Effector CD8-positive, alpha-beta T cell (primary cell): ENCODE results near the gene WDR43.

Experiments used
- DNase-seq: peaks from one replicate; lab custom pipeline; 2025; lab: John Stamatoyannopoulos, UW
- total RNA-seq, 4 experiments: gene quantifications; one replicate each; lab custom pipeline; 2026; lab: John Stamatoyannopoulos, UW

Gene WDR43, protein sequence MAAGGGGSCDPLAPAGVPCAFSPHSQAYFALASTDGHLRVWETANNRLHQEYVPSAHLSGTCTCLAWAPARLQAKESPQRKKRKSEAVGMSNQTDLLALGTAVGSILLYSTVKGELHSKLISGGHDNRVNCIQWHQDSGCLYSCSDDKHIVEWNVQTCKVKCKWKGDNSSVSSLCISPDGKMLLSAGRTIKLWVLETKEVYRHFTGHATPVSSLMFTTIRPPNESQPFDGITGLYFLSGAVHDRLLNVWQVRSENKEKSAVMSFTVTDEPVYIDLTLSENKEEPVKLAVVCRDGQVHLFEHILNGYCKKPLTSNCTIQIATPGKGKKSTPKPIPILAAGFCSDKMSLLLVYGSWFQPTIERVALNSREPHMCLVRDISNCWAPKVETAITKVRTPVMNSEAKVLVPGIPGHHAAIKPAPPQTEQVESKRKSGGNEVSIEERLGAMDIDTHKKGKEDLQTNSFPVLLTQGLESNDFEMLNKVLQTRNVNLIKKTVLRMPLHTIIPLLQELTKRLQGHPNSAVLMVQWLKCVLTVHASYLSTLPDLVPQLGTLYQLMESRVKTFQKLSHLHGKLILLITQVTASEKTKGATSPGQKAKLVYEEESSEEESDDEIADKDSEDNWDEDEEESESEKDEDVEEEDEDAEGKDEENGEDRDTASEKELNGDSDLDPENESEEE
- total RNA-seq, result 78.1 to 332 (median 99.5) reads per million in 4 experiments

DNA sequence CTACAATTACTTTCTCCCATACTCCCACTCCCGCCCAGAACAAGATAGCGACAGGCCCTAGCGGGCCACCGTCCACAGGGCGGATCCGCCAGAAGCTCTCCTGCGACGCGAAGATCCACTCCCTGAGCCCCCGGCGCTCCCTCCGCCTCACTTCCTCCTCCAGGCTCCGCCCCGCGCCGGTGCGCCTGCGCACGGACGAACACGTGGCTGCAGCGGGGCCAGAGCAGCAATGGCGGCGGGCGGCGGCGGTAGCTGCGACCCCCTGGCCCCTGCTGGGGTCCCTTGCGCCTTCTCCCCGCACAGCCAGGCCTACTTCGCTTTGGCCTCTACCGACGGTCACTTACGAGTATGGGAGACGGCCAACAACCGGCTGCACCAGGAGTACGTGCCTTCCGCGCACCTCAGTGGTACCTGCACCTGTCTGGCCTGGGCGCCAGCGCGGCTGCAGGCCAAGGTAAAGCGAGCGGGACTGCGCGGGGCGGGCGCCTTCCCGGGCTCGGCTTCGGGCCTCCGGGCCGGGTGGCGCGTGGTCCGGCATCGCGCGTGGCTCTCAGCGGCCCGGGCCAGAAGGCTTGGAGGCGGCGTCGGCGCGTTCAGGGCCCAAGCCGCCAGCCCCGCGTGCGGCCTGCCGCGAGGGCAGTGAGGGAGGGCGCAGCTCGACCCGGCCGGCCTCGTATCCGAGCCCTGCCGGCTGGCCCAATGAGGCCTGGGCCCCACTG is at the start of gene WDR43:
TSS of gene WDR43 (plus strand) at position 198 of the 719 bp plus-strand sequence. CDS start at position 230, 32 bp downstream.
- DNase-seq, result peak; percentile 97

GRCh38 chr2:28855193-28855592 is 39.3 kb upstream of the WDR43 start:
- no peak for DNase-seq

DNA sequence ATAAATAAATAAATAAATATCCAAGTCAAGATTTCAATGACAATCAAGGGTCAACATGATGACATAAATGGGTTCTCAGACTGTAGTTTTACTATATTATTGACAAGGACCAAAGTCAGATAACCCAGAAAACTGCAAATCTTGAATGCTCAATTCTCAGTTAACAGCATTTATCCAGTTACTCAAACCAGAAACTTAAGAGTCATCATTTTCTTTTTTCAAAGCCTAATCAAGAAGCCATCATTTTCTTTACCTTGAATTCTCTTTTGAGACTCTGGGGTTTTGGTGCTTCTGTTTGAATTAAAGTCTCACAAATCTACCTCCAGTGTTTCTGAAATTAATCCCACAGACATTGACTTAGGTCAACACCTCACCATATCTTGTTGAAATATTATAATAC is 38.5 kb upstream of the WDR43 start:
- no peak for DNase-seq

- DNase-seq, result no peak
These were observed 25.9 kb upstream of the WDR43 start for GRCh38 chr2:28868611-28869010.

DNA sequence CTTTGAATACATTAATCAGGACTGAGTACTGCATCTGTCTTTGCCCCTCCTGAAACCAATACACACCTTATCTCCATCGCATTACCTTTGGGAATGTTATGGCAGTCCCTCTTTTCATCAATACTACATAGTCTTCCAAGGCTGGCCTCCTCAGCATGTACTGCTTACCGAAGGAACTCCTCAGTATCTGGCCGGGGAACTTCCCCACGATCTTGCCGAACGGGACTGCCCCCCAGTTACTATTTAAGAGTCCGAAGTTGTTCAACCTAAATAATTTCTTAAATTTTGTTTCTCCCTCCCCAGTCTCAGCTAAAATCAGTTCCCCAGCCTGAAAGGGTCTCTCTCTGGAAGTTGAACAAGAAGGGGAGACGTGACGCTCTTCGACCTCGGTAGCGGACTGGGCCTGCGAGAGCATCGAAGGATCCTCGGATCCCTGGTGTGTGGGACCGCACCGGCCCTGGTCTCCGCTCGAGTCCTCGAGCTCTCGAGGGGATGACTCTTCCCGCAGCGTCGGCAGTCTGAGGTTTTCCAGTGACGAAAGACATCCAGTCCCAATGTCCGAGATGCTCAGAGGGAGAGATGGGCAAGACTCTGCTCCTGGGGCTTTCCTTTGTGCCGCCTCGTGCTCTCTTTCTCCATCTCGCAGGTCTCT is 24.8 kb upstream of the WDR43 start:
- DNase-seq, result no peak

GRCh38 chr2:28870146-28870891 is 24.1 kb upstream of the WDR43 start, which contains the start of gene TRMT61B:
TRMT61B (minus strand) TSS chr2:28870309; CDS start chr2:28870277, 32 bp downstream.
- peak; percentile 94 for DNase-seq

GRCh38 chr2:28871620-28872019 is 22.8 kb upstream of the WDR43 start:
- no peak for DNase-seq

DNA sequence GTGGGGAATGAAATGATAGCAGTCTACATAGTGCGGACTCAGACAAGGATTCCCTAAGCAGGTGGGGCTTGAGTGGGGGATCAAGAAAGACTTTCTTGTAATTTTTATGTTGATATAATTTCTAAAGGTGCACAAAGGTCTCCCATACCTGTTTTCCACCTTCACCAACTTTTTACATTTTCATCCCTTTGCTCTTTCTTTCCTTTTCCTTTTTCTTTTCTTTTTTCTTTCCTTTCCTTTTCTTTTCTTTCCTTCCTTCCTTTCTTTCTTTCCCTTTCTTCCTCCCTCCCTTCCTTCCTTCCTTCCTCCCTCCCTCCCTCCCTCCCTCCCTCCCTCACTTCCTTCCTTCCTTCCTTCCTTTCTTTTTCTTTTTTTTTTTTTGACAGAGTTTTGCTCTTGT is 14.3 kb upstream of the WDR43 start:
- no peak for DNase-seq

- no peak for DNase-seq
These were observed 979 bp upstream of the WDR43 start for GRCh38 chr2:28893488-28893887.

GRCh38 chr2:28895189-28895893 is 874 bp downstream of the WDR43 start:
- DNase-seq, result peak; percentile 16

DNA sequence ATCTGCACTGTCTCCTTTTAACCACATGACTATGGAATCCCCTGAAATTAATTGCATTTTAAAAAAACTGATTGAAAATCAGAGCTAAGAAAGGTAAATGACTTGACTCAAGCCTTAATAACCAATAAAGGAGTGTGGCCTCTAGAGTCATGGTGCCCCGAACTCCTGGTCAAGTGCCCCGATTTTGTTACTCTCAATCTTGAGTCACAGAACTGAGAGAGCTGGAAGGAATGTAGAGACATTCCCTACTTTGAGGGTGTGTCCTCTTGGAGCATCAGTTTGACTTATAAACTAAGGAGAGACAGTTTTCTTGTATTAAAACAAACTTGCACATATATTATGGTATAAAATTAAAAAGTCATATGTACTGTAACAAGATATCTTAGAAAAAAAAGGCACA is 2.4 kb downstream of the WDR43 start:
- no peak for DNase-seq

GRCh38 chr2:28898048-28898447 is 3.6 kb downstream of the WDR43 start:
- DNase-seq, result no peak

- no peak for DNase-seq
These were observed 6.7 kb downstream of the WDR43 start for GRCh38 chr2:28901202-28901601.

DNA sequence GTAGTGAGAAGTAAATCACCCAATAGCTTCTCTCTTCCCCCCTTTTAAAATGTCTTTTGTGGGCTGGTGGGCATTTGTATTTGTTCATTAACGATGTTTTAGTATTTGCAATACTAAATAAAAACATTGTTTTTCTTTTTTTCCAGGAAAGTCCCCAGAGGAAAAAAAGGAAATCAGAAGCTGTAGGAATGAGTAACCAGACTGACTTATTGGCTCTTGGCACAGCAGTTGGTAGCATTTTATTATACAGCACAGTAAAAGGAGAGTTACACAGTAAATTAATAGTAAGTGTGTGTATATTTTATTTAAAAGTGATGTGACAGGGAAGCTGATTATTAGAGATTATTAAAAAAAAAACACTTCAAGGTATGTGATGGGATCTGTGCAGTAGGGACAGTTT is 7.4 kb downstream of the WDR43 start:
- DNase-seq, result no peak

DNA sequence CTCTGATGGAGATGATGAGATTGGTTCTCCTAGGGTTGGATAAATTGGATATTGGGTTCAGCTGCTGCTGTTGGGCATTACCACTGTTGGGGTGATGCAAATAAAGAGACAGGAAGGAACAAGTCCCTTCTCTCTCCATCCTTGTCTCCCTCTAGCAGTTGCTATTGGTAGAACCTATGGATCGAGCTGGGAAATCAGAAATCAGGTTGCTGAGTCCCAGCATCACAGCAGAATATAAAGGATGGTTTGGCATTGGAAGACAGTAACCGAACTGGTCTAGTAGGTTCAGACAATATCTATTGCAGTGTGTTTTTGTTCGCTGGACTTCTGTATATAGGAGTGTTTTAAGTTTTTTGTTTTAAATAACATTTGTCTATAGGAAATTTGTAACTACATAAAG is 8.1 kb downstream of the WDR43 start:
- no peak for DNase-seq

GRCh38 chr2:28904295-28904694 is 9.8 kb downstream of the WDR43 start:
- DNase-seq, result no peak

DNA sequence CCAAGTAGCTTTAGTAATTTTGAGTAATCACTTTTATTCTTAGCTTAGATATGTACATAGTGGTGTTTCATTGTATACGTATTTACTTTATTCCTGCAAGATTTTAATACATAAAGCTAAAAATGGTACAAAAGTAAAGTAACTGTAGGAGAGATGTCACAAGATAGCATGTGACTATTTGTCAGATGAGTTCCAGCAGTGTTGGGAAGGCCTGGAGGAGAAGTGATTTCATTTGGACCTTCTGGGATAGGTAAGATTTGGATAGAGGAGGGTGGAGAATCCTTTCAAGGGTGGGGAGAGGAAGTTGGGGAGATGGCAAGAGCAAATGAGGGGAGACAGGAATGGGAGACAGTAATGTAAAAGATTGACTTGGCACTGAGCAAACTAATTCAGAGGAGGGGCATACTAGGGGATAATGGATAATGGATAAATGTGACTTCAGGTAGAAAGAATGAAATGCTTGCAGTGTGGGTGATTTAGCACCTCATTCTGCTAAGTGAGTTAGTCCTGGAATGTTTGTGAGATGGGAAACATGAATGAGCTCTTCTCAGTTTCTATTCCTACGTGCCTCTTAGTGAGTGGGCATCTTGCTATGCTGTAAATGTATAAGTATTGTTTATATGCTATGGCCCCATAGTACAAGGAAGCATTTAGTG is 10.5 kb downstream of the WDR43 start:
- no peak for DNase-seq

GRCh38 chr2:28905533-28905932 is 11.1 kb downstream of the WDR43 start:
- DNase-seq, result no peak

GRCh38 chr2:28906376-28906775 is 11.9 kb downstream of the WDR43 start:
- no peak for DNase-seq

DNA sequence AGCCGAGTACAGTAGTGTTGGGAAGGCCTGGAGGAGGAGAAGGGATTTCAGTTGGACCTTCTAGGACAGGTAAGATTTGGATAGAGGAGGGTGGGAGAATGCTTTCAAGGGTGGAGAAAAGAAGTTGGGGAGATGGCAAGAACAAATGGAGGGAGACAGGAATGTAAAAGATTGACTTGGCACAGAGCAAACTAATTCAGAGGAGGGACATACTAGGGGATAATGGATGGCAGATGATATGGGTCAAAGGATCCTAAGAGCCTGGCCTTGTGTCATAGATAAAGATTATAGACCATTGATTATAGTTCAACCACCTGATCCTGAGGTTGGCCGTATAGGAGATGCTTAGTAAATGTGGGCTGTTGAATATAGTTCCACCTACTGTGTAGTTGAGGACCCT is 12.4 kb downstream of the WDR43 start:
- DNase-seq, result no peak
